Suprapubic skin (tissue), 3 donors: ENCODE measurements around the gene CCNL2.

ENCODE experiments used
- CTCF ChIP-seq, 2 donors: fragments of 200-600 bp in 1 of 2; fragments of 450-650 bp in 1 of 2; sonication (generic) in 1 of 2; IDR thresholded peaks; one replicate each; pipeline ENCODE4 v1.5.1; 2016 to 2019; ENCODE audit warnings: antibody characterized with exemption in 2 of 2, mild to moderate bottlenecking in 1 of 2, moderate library complexity in 1 of 2
- EP300 ChIP-seq: sonication (generic); formaldehyde crosslinking; IDR thresholded peaks from one replicate; pipeline ENCODE4 v1.6.1; 2017; ENCODE audit warnings: antibody characterized with exemption

DNA sequence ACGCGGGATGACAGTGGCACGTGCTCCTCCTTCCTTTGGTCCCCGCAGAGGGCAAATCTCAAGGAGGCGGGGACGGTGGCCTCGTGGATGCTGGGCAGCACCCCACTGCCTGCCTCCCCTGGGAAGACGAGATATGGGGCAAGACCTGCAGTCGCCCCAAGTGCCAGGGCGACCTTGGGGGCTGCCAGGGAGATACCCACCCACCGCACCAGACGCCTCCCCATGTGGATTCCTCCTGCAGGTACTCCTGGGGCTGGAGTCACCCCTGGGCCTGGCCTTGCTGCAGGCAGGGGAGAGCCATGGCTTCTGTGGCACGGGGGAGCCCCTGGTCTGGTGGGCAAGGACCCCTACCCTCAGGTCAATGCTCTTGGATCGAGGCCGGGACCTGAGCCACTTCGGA is 18.3 kb downstream of the CCNL2 start:
- no peak for TF ChIP-seq EP300
- no peak for TF ChIP-seq CTCF (IDR thresholded peaks at IDR 0.05)
